Coronary artery (tissue), 2 donors: ENCODE results near the gene SORCS1.
A peak's percentile ranks its signal among the peaks of the same experiment; 100 is the strongest.

Experiments used
- DNase-seq: peaks from one replicate; pipeline ENCODE4 v3.0.0-alpha.2; 2017; ENCODE audit warnings: low spot score
- H3K27ac ChIP-seq, 2 donors: fragments of 200-600 bp; sonication (generic); one replicate each; pipeline ENCODE4 v1.5.1; 2016 to 2019
- H3K4me3 ChIP-seq: fragments of 200-600 bp; sonication (generic); 2 replicates; pipeline ENCODE4 v1.5.1; 2016; ENCODE audit warnings: mild to moderate bottlenecking, moderate library complexity
- TF ChIP-seq, protein P1 (sequence below): fragments of 200-600 bp; sonication (generic); IDR thresholded peaks from one replicate; pipeline ENCODE4 v1.5.1; 2019; ENCODE audit warnings: antibody characterized with exemption

The SORCS1 gene

DNA sequence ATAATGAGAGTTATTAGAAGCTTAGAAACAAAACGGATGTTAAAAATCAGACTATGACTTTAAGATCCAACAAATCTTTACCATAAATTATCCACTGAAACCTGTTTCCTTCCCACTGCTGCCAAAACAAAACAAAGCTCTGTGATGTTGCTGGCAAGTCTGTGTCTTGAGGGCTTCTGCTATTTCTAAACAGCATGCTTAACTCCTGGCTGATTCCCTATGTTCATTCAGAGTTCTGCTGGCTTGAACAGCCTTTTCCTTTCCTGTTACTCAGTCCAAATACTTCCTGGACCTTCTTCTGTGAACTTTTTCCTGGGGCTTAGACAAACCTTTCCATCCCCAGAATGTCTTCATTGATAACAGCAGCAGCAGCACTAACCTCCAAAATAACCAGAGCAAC is 448.1 kb downstream of the SORCS1 start:
- no peak for DNase-seq
- TF ChIP-seq, protein P1, sequence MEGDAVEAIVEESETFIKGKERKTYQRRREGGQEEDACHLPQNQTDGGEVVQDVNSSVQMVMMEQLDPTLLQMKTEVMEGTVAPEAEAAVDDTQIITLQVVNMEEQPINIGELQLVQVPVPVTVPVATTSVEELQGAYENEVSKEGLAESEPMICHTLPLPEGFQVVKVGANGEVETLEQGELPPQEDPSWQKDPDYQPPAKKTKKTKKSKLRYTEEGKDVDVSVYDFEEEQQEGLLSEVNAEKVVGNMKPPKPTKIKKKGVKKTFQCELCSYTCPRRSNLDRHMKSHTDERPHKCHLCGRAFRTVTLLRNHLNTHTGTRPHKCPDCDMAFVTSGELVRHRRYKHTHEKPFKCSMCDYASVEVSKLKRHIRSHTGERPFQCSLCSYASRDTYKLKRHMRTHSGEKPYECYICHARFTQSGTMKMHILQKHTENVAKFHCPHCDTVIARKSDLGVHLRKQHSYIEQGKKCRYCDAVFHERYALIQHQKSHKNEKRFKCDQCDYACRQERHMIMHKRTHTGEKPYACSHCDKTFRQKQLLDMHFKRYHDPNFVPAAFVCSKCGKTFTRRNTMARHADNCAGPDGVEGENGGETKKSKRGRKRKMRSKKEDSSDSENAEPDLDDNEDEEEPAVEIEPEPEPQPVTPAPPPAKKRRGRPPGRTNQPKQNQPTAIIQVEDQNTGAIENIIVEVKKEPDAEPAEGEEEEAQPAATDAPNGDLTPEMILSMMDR, result no peak
- H3K27ac ChIP-seq, result no peak overlapping the region
- no peak overlapping the region for H3K4me3 ChIP-seq

DNA sequence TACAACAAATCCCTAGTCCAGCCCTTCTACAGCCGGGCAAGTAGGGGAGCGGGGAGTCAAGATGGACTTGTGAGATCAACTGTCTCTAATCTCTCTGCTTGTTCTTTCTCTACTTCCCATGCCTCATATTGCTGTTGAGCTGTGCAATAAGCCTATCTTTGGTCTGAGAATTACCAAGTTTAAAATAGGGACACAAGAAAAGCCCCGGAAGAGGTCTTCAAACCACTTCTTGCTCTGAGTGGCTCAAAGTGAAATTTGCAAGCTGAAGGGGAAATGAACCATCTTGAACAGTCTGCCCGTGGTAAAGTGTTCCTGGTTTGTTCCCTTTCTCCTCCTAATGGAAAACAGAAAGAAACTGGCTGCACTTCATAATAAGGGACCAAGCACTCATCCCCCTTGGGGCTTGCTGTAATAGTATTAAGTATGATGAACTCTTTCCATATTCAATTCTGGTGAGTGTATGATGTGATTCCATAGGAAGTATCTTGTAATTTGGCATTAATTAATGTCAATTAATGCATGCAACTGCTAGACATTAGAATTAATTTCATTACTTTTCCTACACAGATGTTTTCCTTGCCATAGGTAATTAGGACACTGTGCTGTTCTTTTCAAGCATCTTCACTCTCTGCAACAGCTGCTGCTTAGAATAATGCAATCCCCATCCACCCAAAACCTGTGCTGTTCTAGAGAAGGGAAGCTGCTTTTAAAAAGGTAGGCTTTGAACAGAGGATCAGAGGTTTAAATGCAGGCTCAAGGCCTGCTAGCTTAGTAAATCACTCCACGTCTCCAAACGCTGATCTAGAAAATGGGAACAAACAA is 449.6 kb downstream of the SORCS1 start:
- Histone ChIP-seq H3K4me3 (no peak overlapping the region), H3K27ac (no peak overlapping the region)
- TF ChIP-seq, protein P1, result no peak
- no peak for DNase-seq

DNA sequence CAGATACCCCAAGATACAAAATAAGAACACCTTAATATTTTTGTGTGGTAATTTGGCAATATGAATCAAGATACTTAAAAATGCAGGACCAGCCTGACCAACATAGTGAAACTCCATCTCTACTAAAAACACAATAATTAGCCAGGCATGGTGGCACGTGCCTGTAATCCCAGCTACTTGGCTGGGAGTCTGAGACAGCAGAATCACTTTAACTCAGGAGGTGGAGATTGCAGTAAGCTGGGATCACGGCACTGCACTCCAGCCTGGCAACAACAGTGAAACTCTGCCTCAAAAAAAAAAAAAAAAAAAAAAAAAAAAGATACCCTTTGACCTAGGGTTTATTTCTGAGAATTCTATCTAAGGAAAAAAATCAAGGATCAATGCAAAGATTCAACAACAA is 450.7 kb downstream of the SORCS1 start:
- TF ChIP-seq, protein P1, result no peak
- H3K27ac ChIP-seq, result no peak overlapping the region
- DNase-seq, result no peak
- no peak overlapping the region for H3K4me3 ChIP-seq

DNA sequence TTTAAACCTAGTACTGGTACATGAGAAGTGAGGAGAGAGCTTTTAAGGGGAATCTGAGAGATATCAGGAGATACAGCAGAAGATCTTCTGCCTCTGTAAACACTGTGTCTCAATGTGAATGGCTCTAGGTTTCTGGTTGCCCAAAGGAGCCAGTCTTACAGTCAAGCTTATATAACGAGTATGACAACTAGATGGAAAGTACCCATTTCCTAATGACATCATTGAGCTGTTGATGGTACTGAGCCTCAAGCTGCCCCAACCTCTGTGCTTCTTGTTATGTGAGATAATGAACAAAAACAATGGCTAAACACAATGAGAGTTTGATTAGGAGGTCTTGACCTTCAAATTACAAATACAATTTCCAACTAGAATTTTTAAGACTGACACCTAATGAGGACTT is 451.5 kb downstream of the SORCS1 start:
- Histone ChIP-seq H3K27ac (no peak overlapping the region), H3K4me3 (no peak overlapping the region)
- DNase-seq, result no peak
- TF ChIP-seq, protein P1, result no peak

DNA sequence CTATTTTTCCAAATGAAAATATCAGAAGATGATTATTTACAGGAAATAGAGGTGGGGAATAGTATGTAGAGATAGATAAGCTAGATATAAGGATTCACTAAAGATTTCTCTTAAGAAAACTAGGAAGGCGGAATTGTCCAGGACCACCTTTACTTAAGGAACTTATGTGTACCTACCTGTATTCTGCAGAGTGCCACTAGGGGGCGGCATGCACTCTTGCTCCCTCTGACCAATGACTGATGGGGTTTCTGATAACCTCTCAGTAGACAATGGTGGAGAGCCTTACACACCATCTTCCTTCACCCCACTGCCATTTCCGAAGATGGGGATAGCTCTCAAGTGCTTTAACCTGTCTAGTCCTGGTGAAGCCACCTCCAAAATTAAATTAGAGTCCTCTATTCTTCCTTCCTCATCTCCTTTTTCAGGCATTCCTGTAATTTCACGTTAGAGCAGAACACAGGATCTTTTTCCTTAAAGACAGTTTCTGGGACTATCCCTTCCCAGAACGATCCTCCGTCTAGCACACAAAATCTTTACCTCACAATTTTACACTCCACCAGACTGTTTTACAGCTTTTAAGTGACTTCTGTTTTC is 453.1 kb downstream of the SORCS1 start:
- Histone ChIP-seq H3K4me3 (no peak overlapping the region), H3K27ac (no peak overlapping the region)
- TF ChIP-seq, protein P1, result peak; percentile 23
- DNase-seq, result no peak

DNA sequence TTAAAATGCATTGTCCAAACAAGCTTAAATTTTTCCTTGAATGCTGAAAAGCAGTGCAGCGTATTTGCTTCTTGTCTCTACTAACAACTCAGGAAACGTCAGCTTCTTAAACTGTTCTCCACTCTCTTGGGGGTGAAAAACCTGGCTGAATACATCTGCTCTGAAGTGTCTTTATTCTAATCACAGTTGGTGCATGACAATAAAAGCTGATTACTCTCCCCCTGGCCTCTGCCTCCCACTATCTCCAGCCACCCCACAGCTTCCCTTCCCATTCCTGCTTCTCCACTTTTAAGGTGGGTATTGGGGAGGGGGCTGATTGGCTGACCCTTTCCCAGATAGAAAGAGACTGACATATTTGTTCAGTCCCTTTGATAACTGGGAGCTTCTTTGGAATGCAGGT is 456.0 kb downstream of the SORCS1 start:
- H3K27ac ChIP-seq, result no peak overlapping the region
- DNase-seq, result no peak
- TF ChIP-seq, protein P1, result no peak
- H3K4me3 ChIP-seq, result no peak overlapping the region

DNA sequence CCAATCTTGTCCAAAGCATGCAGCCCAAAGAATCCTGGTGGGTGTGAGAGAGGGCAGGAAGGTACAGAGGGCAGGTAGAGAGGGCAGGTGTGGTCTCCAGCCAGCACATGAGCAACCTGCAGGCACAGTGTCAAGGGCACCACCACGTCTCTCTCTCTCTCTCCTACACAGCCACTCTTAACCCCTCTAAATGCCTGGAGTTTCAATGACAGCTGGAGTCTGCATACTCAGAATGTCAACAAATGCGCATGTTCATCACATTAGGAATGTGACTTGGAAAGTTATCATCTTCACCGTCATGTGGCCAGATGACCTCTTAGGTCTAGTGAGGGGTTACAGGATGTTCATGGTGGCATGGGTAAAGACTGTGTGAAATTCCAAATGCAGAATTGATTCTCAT is 456.8 kb downstream of the SORCS1 start:
- no peak overlapping the region for H3K27ac ChIP-seq
- TF ChIP-seq, protein P1, result no peak

More for the DNA sequence above, 456.8 kb downstream of the SORCS1 start:
- DNase-seq, result no peak
- no peak overlapping the region for H3K4me3 ChIP-seq
